ENCODE results near the gene PDCD1LG2. TPM values are rescaled to one million over a fixed set of nuclear protein-coding genes. Genes with fewer than 3 reads are reported as not detected.

PDCD1LG2 gene
- total RNA-seq, 1 experiment from 2014 or later = not detected

DNA sequence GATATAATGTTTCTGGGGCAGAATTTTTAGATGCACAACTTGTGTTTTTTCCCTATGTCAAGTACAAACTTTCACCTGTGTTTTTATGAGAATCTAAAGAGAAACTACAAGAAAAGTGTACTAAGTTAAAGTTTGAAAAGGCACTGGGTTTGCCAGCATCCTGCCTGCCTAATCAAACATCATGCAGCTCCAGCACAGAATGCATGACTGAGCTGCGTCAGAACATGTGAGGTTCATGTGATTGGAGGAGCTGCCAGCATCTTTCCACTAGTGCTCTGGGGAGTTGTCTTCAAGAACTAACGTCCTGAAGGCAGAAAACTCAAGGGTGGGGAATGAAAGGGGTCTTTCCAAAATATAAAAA is 72.5 kb downstream of the PDCD1LG2 start:
- DNase-seq (ENCODE audit: low spot score) = no peak
- in situ Hi-C loops (cut with HindIII; ENCODE audit: low sequenced_read_pairs) = no loop called here

DNA sequence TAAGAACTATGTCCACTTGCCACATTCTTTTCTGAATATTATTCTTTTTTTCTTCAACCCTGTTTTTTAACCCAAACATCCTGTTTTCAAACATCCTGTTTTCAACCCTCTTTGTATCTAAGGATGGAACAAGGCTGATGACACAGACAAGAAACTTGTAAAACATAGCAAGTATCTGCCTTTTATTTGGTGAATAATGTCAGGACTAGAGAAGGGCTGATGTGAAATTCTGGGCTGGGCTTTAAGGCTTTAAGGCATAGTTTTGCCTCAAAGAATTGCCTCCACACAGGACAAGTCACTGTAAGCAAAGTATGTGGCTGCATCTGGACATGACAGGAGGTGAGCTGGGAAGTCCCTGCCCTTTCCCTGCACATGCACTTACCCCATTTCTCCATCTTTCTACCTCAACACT is 76.1 kb downstream of the PDCD1LG2 start:
- no peak for DNase-seq (ENCODE audit: low spot score)
- in situ Hi-C loops (cut with HindIII; ENCODE audit: low sequenced_read_pairs) = no loop called here

DNA sequence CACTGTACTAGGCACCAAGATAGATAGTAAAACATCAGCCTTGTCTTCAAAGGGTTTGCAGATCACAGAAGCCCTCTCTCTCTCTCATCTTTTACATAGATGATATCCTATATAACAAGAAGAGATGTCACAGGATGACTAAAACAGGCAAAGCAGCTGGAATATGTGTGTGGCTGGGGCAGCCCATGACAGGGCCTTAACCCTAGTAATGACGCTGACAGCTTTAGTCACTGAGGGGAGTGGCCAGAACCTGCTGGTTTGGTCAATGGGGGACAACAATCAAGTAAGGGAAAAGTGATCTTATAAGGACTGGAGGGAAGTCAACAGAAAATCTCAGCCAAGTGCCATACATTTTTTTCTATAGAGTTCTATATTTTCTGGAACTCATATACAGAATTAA is 76.7 kb downstream of the PDCD1LG2 start:
- in situ Hi-C loops (cut with HindIII; ENCODE audit: low sequenced_read_pairs) = no loop called here
- DNase-seq (ENCODE audit: low spot score) = no peak

DNA sequence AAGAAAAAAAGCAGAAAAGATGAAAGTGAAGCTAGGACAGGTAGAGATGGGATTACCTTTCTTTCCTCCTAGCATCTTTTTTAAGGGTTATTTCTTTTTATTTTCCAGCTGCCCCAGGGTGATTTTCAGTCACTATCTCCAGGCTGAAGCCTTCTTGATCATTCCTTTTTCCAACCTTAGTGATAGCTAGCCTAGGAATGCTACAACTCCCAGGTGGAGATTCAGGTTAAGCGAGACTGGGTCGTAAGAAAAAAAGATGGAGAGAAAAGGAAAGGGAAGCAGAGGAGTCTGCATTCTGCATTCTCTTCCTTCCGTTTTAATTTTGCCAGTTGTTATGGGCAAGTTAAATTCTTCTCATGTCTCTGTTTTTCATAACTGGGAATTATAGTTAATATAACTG is 81.9 kb downstream of the PDCD1LG2 start:
- DNase-seq (ENCODE audit: low spot score) = no peak
- in situ Hi-C loops (cut with HindIII; ENCODE audit: low sequenced_read_pairs) = no loop called here

DNA sequence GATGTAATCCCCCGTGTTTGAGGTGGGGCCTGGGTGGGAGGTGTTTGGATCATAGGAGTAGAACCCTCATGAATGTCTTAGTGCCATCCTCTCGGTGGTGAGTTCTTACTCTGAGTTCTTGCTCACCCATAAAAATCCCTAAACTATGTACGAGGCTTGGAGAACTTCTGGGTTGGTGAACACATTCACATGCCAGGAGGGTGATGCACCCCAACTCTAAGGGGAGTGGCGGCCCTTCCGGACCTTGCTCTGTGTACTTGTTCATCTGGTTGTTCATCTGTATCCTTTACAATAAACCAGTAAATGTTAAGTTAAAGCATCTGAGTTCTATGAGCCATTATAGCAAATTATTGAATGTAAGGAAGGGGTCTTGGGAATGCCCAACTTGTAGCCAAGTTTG is 82.6 kb downstream of the PDCD1LG2 start:
- in situ Hi-C loops (cut with HindIII; ENCODE audit: low sequenced_read_pairs) = no loop called here
- no peak for DNase-seq (ENCODE audit: low spot score)

DNA sequence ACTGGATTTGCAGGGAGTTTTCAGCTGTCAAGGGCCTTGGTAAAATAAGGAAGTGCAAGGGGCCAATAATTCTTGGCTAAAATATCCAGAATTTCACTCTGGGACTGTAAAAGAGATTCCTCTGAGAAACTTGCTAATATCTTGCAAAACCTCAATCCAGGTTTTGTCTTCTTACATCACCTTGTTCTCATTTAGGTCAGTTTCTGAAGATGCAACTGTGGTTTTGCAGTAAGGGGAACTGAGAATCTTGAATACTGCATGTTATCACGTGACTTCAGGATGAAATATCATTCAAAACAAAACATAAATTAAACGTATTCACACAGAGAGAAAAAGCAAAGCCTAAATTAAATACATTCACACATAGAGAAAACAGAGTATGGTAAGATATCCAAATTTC is 83.6 kb downstream of the PDCD1LG2 start:
- no peak for DNase-seq (ENCODE audit: low spot score)
- in situ Hi-C loops (cut with HindIII; ENCODE audit: low sequenced_read_pairs) = no loop called here

DNA sequence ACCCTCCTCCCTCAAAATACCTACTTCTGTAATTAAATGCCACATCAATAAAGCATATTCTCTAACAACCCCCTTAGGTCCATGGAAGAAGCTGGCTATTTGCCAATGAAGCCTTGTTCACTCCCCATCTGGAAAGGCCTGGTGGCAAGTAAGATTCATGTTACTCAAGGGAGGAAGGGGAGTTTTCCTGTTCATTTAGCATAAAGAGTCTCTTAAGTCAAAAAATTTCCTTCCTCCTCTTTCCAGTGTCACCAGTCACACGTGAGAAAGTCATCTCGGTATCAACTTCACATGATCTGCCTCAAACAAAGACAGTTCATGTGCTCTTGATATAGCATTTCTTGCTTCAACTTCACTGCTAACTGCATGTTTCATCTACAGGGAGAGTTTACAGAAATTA is 85.8 kb downstream of the PDCD1LG2 start:
- in situ Hi-C loops (cut with HindIII; ENCODE audit: low sequenced_read_pairs) = no loop called here
- DNase-seq (ENCODE audit: low spot score) = no peak

DNA sequence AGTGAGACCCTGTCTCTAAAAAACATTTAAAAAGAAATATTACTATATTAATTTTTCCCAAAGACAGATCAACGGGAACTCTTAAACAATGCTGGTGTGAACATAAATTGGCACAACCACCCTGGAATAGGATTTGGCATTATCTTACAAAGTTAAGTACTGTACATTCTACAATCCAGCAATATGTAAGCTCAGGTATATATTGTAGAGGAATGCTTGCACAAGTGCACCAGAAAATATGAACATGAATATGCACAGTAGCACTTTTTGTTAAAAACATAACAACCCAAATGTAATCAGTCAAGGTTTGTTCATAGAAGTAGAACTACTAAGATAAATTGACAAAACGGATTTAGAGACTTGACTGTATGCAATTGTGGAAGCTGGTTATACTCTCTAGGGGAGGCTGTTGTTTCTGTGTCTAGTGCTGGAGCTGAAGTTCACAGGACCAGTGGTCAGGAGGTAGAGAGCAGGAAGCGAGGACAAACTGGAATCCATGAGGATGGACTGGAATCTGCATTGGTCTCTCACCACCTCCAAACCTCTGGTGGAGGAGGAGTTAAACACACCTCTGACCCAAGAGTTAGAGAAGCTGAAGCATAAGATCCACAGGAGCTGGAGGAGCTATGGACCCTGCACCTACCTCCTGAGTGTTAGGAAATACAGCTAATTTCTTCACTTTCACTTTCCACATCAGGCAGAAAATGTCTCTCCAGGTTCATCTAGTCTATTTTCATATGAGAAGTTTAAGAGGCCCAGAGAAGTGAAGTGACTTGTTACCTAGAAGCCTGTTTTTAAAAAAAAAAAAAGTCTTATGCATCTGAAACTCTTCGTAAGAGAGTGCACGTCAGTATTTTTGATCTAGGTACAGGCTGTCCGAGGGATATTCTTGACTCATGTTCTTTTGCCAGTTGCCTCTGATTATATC is 98.2 kb downstream of the PDCD1LG2 start:
- in situ Hi-C loops (cut with HindIII; ENCODE audit: low sequenced_read_pairs) = no loop called here
- DNase-seq (ENCODE audit: low spot score) = peak; percentile 22

DNA sequence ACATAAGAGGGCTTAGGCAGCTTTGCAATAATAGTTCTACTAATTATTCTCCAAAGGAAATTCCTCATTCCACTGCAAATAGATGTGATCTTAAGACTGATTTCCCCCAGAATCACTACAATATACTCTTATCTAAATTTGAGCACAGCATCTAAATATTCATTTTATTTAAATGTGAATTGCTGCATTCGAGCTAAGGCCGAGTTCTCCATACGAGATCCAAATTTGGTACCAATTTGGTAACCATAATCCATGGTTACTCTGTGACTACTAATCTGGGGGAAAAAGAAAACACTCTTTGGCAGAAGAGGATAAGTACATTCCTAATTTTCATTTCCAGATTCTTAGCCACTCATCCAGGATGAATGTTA is 98.9 kb downstream of the PDCD1LG2 start:
- DNase-seq (ENCODE audit: low spot score) = no peak
- in situ Hi-C loops (cut with HindIII; ENCODE audit: low sequenced_read_pairs) = no loop called here

DNA sequence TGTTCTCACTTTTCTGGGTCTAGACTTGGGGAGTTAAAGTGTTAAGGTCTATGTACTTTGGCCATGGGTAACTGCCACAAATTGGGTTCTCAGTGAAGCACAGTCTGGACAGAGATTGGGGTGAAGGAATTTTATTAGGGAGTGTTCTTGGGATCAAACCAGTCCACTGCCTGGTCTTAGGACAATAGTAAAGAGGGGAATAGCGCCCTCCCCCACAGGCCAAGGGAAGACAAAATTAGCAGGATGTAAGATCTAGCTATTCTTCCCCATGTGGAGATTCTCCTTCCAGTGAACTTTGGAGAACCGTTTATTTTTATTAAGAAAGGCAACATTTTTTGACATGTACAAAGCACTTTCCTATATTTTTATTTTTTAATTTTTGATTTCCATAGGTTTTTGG is 100.2 kb downstream of the PDCD1LG2 start:
- DNase-seq (ENCODE audit: low spot score) = no peak
- in situ Hi-C loops (cut with HindIII; ENCODE audit: low sequenced_read_pairs) = no loop called here

DNA sequence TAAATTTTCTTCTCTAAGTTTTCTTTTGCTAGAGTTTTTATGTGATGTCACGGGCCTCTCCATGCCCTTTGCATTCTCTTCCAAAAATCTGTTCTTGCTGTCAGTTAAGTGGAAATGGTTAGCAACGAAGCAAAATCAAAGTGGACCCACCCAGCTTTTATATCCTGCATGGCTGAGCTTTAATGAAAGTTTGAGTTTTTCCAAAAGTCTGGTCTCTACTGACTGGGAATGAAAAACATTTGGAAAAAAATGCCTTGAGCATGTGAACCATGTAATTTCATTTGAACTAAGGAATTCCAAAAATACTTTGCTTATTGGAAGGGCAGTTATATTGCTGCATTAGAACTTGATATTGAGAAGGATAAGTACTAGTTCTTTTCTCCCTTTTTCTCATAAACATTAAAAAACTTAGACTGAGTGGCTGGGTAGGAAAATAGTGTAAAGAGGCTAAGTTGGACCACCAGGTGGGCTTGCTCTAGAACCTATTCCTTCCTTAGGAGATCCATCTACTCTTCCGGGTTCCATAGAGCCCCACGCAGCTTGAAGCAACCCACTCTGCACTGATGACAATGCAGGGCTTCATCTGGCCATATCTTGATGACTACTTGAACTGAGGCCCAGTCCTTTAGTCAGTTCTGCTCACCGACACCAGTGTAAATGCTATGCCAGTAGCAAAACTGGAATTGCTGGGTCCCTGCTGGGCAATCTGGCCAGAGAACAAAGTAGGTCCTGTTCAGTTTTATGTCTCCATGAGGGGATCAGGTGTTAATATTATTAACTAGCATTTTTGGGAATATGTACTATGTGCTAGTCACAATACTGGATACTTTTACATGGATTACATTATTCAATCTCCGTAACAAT is 101.2 kb downstream of the PDCD1LG2 start:
- DNase-seq (ENCODE audit: low spot score) = peak; percentile 39
- in situ Hi-C loops (cut with HindIII; ENCODE audit: low sequenced_read_pairs) = no loop called here

DNA sequence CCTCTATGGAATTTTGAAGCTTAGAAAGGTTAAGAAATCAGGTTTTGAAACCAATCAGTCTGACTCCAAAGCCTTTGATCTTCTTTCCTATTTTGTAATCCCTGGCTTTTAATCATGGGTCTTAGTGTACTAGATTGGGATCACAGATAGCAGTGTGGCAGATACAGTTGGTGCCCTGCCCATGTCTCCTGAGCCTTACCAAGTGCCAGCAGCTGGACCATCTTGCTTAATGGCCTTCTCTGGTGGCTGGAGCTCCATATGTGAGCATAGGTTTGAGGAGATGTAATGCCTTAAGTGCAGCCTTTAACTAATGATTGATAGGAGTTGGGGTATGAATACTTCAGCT is 101.8 kb downstream of the PDCD1LG2 start:
- no peak for DNase-seq (ENCODE audit: low spot score)
- in situ Hi-C loops (cut with HindIII; ENCODE audit: low sequenced_read_pairs) = no loop called here

DNA sequence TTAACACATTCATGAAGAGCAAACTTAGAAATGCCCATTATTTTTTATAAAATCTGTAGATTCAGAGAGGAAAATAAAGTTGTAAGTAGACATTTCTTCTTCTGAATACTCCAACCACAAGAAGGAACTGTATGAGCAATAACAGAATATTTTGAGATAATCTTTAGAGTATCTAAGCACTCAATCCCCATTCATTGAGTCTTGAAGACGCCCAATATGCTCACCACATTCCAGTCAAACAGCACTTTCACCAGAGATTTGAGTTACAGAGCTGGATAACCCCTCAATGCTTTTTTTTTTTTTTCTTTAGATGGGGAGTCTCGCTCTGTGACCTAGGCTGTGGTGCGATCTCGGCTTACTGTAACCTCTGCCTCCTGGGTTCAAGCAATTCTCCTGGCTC is 103.9 kb downstream of the PDCD1LG2 start:
- in situ Hi-C loops (cut with HindIII; ENCODE audit: low sequenced_read_pairs) = no loop called here
- DNase-seq (ENCODE audit: low spot score) = no peak

DNA sequence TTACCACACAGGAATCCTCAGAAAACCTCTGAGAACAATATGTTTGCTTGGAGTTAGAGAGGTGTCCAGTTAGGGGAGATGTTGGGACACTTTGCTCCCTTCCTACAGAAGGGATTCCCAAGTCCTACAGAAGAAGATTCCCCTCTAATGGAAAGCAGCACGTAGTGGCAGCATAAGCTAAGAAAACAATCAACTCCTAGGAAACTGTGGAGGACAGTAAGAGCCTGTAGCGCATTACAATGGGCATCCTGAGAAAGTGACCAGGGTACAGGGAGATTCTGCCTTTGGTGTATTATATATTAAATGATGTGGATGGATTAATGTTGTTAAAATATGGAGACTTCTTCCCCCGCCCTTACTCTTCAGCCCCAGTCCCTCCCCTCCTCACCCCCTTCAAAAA is 104.7 kb downstream of the PDCD1LG2 start:
- in situ Hi-C loops (cut with HindIII; ENCODE audit: low sequenced_read_pairs) = no loop called here
- DNase-seq (ENCODE audit: low spot score) = no peak

DNA sequence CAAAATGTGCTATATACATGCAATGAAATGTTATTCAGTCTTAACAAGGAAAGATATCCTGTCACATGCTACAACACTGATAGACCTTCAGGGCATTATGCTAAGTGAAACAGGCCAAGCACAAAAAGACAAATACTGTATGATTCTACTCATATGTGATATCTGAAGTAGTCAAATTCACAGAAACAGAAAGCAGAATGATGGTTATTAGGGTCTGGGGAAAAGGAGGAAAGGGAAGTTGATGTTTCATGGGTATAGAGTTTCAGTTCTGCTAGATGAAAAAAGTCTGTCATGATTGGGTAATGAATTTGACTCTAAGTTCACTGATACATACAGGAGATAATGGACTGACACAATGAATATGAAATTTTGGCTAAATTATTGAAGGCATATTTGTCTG is 107.4 kb downstream of the PDCD1LG2 start:
- in situ Hi-C loops (cut with HindIII; ENCODE audit: low sequenced_read_pairs) = no loop called here
- DNase-seq (ENCODE audit: low spot score) = no peak

DNA sequence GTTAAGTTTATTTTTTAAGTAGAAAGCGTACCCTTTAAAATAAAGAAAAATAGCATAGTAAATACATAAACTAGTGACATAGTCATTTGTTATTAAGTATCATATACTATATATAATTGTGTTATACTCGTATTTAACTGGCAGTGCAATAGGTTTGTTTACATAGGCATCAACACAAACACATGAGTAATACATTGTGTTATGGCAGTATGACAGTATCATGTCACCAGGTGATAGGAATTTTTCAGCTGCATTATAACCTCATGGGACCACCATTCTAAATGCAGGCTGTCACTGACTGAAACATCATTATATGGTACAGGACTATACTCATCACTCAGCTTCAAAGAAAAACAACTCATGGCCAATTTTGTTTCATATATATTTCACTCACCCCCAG is 110.2 kb downstream of the PDCD1LG2 start:
- no peak for DNase-seq (ENCODE audit: low spot score)
- in situ Hi-C loops (cut with HindIII; ENCODE audit: low sequenced_read_pairs) = loop anchor here (10.0 kb wide), 1 partner anchor 164 kb away; no protein-coding TSS in a partner anchor

Other genes with a start within 250 kb of the PDCD1LG2 start
- gene RLN2, start 205.8 kb upstream of the PDCD1LG2 start, total RNA-seq (2014; rRNA removed; shearing (Covaris generic)) = not detected in 2 replicates
- 0.31 TPM in 1 of 2 replicates, not detected in the other for gene RLN1, start 170.7 kb upstream of the PDCD1LG2 start, total RNA-seq (2014; rRNA removed; shearing (Covaris generic))
- 62.0 and 102 TPM in 2 replicates for gene PLGRKT, start 72.6 kb upstream of the PDCD1LG2 start, total RNA-seq (2014; rRNA removed; shearing (Covaris generic))
- gene CD274, start 60.0 kb upstream of the PDCD1LG2 start, total RNA-seq (2014; rRNA removed; shearing (Covaris generic)) = not detected in 2 replicates
- gene RIC1, start 118.6 kb downstream of the PDCD1LG2 start, total RNA-seq (2014; rRNA removed; shearing (Covaris generic)) = 13.5 and 17.1 TPM in 2 replicates

Measured in G401 (cell line).